KG1 (cell line): ENCODE measurements around the gene SERTAD2.

Experiments used
- DNase-seq: peaks from one replicate; lab custom pipeline; 2025; lab: John Stamatoyannopoulos, UW

SERTAD2 gene

GRCh38 chr2:64646007-64646880 lies 7.5 kb downstream of the SERTAD2 start:
- peak; percentile 47 for DNase-seq

GRCh38 chr2:64644458-64645382 lies 9.0 kb downstream of the SERTAD2 start:
- DNase-seq = peak; percentile 84

DNA sequence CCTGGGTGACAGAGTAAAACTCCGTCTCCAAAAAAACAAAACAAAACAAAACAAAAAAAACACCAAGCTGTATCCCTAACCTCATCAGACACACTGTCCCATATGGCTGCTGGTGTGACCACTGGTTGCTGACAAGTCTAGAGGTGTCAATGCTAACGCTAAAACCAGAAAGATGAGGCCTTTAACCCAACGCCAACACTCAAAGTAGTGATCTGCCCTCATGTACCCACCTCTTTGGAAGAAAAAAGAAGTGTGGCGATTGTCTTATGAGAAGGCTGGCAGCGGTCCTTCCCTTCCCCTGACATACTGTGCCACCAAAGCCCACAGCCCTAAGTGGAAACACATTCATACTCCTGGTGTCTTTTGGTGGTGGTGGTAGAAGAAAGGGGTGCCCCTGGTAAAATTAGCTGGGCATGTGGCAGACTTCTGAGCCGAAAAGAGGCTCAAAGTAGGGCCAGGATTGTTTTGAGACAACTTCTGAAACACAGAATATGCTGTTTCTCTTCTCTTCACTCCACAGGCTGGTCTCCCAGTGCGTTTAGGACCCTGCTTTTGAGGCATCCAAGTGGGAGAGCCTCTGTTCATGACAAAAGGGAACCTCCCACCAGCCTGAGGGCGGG lies 9.8 kb downstream of the SERTAD2 start:
- DNase-seq = no peak

- no peak for DNase-seq
Observed at GRCh38 chr2:64641599-64641998, 12.1 kb downstream of the SERTAD2 start.

GRCh38 chr2:64640153-64641044 lies 13.3 kb downstream of the SERTAD2 start:
- DNase-seq = no peak

- DNase-seq = no peak
Observed at GRCh38 chr2:64639691-64640090, 14.0 kb downstream of the SERTAD2 start.

DNA sequence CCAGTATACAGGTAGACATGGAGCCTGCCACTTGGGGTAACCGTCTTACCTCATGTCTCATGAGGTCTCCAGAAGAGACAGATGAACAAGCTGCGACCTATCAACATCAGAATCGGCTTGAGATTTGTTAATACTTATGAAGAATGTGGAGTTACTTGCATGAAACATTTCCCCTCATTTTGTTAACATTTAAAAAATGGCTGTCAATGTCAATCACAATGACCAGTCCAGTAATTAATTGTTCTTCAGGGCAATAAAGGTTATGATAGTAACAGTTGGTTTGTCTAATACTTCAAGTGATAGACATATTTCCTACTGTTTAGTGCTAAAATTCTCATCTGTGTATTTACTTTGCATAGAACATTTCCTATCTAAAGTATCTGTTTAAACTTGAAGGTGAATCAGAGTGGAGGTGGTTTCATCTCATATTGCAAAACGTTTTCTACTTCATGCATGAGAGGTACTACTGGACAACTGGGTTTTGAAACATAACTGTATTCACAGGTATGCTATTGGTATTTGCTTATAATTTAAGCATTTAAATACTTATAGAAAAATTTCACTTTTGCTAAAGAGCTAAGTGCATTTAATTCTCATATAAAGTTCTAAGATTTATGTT lies 15.1 kb downstream of the SERTAD2 start:
- no peak for DNase-seq

DNA sequence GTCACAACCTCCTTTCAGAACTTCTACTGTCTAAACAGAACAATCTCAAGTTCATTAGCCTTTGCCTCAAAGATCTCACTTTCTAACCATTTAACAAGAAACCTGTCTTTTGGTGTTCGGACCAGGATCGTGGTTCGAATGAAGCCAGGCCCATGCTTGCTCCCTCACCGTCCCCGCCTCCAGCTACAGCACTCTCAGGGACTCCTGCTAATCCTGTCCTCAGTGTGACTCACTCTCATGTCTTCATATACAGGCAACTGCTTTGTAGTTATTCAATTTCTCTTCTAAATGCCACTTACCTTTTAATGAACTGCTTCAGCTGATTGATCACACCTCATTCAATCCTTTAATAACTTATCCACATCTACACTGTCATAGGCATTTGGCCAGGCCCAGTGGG lies 15.8 kb downstream of the SERTAD2 start:
- DNase-seq = no peak

GRCh38 chr2:64637000-64637635 lies 16.6 kb downstream of the SERTAD2 start:
- peak; percentile 56 for DNase-seq

DNA sequence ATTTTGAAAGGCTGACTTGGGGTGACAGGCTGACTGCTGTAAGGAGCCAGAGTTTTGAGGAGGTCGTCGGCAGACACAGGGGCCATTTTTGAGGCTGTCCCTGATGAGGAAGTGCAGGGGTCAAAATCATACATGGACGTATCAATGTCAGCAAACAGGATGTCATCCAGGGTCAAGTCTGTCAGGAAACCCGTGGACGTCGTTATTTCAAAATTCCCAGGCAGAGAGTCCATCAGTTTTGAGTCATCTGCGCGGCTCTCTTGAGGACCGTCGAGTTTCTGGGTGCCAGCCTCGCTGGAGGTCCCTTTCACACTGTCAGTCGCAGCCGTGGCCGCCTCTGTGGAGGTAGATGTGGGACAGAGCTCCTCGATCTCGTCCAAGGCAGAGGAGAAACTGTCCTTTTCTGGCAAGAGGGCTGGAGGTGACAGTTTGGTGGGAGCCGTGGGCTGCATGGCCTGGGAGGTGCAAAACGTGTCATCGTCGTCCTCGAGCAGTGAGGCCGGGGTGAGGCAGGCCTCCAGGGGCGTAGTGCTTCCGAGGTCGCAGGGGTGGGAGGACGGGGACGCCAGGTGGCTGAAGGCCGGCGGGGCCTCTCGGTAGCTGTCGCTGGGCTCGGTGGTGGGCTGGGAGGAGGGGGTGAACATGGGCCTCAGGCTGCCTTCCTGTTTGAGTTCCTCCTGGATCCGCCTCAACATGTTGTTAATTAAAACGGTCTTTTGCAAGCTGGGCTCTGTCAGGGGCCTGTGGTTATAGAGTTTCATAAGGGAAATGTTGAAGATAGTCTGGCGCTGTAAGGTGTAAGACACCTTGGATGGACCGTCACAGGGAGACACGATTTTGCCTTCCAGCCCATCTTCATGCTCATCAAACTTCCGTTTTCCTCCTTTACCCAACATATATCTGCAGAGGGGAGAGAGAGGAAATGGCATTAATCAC lies 17.5 kb downstream of the SERTAD2 start:
- DNase-seq = peak; percentile 45

DNA sequence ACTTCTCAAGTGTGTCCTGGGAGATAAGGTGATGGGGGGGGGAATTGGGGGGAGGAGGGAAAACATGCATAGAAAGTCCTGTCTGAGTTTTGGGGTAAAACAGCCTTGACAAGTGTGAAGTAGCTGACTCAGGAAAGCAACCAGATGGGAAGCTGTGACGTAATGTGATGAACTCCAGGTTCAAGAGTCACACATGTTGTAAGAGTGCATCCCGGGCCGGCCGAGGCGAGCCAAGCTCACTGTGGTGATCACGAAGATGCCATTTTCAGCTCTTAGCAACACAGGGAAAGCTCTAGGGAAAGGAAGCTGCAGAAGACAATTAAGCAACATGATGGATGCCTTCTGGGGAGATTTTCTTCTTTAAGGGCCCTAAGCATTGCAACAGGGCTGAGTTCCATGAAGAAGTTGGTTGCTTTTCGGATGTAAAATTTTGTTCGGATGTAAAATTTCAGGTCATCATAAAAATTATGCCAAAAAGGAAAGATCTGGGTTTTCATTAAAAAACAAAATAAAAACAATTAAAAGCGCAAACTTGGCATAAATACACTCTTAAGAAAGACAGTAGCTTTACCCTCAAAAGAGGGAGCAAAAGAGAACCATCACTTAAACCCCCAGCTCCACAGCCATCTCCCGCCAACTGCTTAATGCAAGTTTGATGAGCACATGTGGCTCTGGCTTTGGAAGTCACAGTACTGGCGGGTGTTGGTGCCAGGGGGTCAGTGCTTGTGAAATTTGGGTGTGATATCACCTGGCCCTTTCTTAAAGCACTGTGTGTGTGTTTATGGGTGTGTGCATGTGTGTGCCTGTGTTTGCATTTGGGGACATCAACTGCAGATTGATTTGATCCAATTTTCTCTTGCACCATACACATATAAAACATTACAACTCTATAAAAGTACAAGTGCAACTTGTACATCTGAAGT lies 19.1 kb downstream of the SERTAD2 start:
- DNase-seq = no peak

- no peak for DNase-seq
Observed at GRCh38 chr2:64632835-64633819, 20.6 kb downstream of the SERTAD2 start.

DNA sequence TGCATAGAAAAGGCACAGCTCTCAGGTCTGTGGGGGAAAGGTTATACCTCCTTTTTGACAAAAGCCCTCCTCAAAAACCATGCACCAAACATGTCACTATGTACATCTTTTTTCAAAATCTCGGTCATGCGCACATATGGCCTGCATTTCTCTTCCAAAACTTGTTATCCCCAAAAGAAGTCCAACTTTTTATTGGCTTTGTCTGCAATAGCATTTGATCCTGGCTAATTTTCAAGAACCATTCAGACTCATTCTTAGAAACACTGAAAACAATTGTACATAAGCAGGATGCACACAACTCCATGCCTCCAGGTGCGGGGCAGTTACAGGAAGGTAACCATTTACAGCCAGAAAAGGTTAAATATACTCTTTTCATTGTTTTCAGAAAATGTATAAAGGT lies 21.9 kb downstream of the SERTAD2 start:
- DNase-seq = no peak

DNA sequence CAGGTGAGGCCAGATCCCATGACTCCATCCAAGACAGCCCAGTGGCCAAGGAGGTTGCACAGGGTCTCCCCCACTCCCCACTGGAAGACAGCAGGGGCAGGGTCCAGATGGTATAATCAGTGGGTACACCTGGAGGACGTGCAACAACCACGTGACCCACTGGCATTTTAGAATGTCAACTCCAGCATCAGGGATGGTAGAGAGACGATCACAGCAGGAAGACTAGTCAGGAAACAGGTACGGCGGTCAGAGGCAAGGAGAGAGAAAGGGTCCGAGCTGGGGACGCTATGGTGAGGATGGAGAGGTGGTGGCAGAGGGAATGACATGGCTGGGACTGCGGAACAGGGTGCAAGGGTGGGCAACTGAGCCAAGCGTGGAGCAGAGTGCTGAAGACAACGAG lies 23.0 kb downstream of the SERTAD2 start:
- DNase-seq = no peak

GRCh38 chr2:64629875-64630274 lies 23.8 kb downstream of the SERTAD2 start:
- no peak for DNase-seq

DNA sequence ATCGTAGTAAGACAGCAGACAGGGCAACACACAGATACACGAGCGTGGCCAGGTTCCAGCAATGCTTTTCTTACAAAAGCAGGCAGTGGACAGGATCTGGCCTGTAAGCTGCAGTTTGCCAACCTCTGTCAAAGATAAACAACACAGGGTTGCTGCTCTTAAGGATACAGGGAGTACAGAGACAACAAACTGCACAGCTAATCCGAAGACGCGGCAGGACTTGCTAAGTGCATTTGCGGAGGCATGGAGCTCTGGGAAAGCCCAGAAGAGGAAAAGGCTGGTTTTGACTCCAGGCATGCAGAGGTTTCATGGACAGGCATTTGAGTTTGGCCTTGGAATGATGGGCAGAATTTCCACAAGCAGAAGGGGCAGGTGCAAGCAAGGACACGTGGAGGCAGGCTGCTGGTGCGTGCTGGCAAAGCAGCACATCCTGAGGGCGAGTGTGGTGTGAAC lies 24.4 kb downstream of the SERTAD2 start:
- no peak for DNase-seq
